Kidney (tissue), 14 donors: ENCODE data around the gene MFN2. TPM values are rescaled to one million over a fixed set of nuclear protein-coding genes. Genes with fewer than 3 reads are reported as not detected.
A peak's percentile ranks its signal among the peaks of the same experiment; 100 is the strongest.

Source experiments
- DNase-seq, 5 donors: peaks; one replicate each; pipeline ENCODE4 v3.0.0-alpha.2; 2013 to 2020
- FAIRE-seq: peaks from 2 replicates; lab custom pipeline; 2012; peaks lifted over from hg19 to GRCh38; lab: Jason Lieb, UNC
- H3K27ac ChIP-seq, 2 donors: one replicate each; pipeline ENCODE4 v1.7.0; 2013; ENCODE audit warnings: low read depth in 2 of 2, low read length in 2 of 2, inconsistent platforms in 1 of 2
- H3K27me3 ChIP-seq: one replicate; pipeline ENCODE4 v1.7.1; 2013; ENCODE audit warnings: low read length, inconsistent platforms; ENCODE audit not compliant: control insufficient read depth, insufficient read depth
- H3K36me3 ChIP-seq, 3 donors: one replicate each; pipeline versions ENCODE4 v1.7.0 to v1.7.1; 2013; ENCODE audit warnings: low read length in 3 of 3, control low read depth in 1 of 3, inconsistent platforms in 1 of 3; ENCODE audit not compliant: insufficient read depth in 3 of 3, control insufficient read depth in 2 of 3
- H3K4me1 ChIP-seq, 3 donors: one replicate each; pipeline versions ENCODE4 v1.7.0 to v1.7.1; 2013; ENCODE audit warnings: low read length in 3 of 3, inconsistent platforms in 1 of 3, low read depth in 1 of 3; ENCODE audit not compliant: control insufficient read depth in 2 of 3, insufficient read depth in 2 of 3
- H3K4me3 ChIP-seq, 3 donors: one replicate each; pipeline versions ENCODE4 v1.7.0 to v1.8.1; 2013; ENCODE audit warnings: low read length in 3 of 3, control low read depth in 1 of 3, inconsistent platforms in 1 of 3
- H3K9ac ChIP-seq, 3 donors: one replicate each; pipeline versions ENCODE4 v1.7.0 to v1.7.1; 2013; ENCODE audit warnings: low read length in 3 of 3, control low read depth in 1 of 3, inconsistent platforms in 1 of 3
- H3K9me3 ChIP-seq, 3 donors: one replicate each; pipeline versions ENCODE4 v1.7.0 to v1.7.1; 2013; ENCODE audit warnings: low read length in 3 of 3, control low read depth in 1 of 3, inconsistent platforms in 1 of 3; ENCODE audit not compliant: control insufficient read depth in 2 of 3, insufficient read depth in 1 of 3
- CTCF ChIP-seq: IDR thresholded peaks from 3 replicates; pipeline ENCODE4 v1.5.1; 2012; ENCODE audit warnings: mild to moderate bottlenecking, moderate library complexity, borderline replicate concordance; ENCODE audit not compliant: insufficient read depth; ENCODE audit errors: extremely low read depth
- intact Hi-C: fragments of 100-400 bp; cut with DNase I; formaldehyde crosslinking; loops from one replicate; pipeline ENCODE4 v1.11.1; 2022
- polyA plus RNA-seq: library from polyadenylated mRNA; stranded (reverse); fragments of 350-450 nt; fragmentation: Illumina TruSeq; extraction: RNeasy Lipid Tissue Mini Kit (QIAGEN cat#74804); gene quantifications from one replicate; pipeline ENCODE4 v1.2.3, GENCODE V29; 2014; ENCODE audit warnings: low read depth, low replicate concordance; ENCODE audit not compliant: insufficient read depth
- total RNA-seq: library from RNA; stranded (reverse); fragmentation: NEBNext Ultra II Directional; extraction: Animal tissue kit (Norgen Biotek cat#: 25700); gene quantifications from one replicate; pipeline ENCODE4 v1.2.1, GENCODE V29; 2021
- donor health status: control.
- donor health status: control.
- donor health status: control.
- donor health status: control.
- donor health status: control.
- donor health status: DM: yes; HTN: yes; CAD: no.
- donor health status: Normal renal cell carcinoma (clear cell type).

The MFN2 gene
- total and polyA plus RNA-seq, 2 donors from 2014 or later: 41.1 to 77.6 TPM

GRCh38 chr1:11998636-11999035, 18.4 kb downstream of the MFN2 start:
- peaks cover 5 to 65% (median 50%) of the 10 kb centered on the region in 3 donors for H3K36me3 ChIP-seq
- DNase-seq (no peak), FAIRE-seq (no peak)
- no peaks in the 10 kb centered on the region for H3K4me1 ChIP-seq
- no peak overlapping the region for H3K9ac ChIP-seq
- no peak overlapping the region for H3K4me3 ChIP-seq
- intact Hi-C loops: no loop called here
- H3K27ac ChIP-seq: no peak overlapping the region
- no peaks in the 10 kb centered on the region for H3K27me3 ChIP-seq
- no peaks in the 10 kb centered on the region for H3K9me3 ChIP-seq
- TF ChIP-seq CTCF: no peak

GRCh38 chr1:11999236-11999635, 19.0 kb downstream of the MFN2 start:
- Histone ChIP-seq H3K9ac (no peak overlapping the region), H3K27ac (no peak overlapping the region), H3K9me3 (no peaks in the 10 kb centered on the region), H3K4me3 (no peak overlapping the region), H3K27me3 (no peaks in the 10 kb centered on the region), H3K4me1 (no peaks in the 10 kb centered on the region), H3K36me3 (peaks cover 5 to 67% (median 55%) of the 10 kb centered on the region in 3 donors)
- intact Hi-C loops: no loop called here
- TF ChIP-seq CTCF: no peak
- FAIRE-seq: no peak
- no peak for DNase-seq

GRCh38 chr1:12001249-12001917, 21.1 kb downstream of the MFN2 start:
- Histone ChIP-seq H3K27ac (no peak overlapping the region), H3K9me3 (no peaks in the 10 kb centered on the region), H3K9ac (no peak overlapping the region), H3K27me3 (no peaks in the 10 kb centered on the region), H3K4me1 (no peaks in the 10 kb centered on the region), H3K36me3 (peaks cover 5 to 71% (median 61%) of the 10 kb centered on the region in 3 donors), H3K4me3 (no peak overlapping the region)
- TF ChIP-seq CTCF: peak; percentile 37
- intact Hi-C loops: no loop called here
- DNase-seq (peak in 1 of 5 donors; percentile 43), FAIRE-seq (no peak)
